Measurements from ENCODE around the gene CCDC60.
"Not testable (repeated sequence)": the region's sequence is repeated elsewhere in the genome, so short reads cannot be mapped to it uniquely, and the experiment has no call there.

CCDC60 gene

GRCh38 chr12:119328111-119328510 lies 6.4 kb upstream of the CCDC60 start:
- DNase-seq (ENCODE audit: low spot score) (peak; percentile 17), FAIRE-seq (no peak)

- no peak for FAIRE-seq
- no peak for DNase-seq (ENCODE audit: low spot score)
These were observed 4.2 kb downstream of the CCDC60 start for GRCh38 chr12:119338593-119339363.

GRCh38 chr12:119340578-119340977 lies 6.0 kb downstream of the CCDC60 start:
- no peak for DNase-seq (ENCODE audit: low spot score)
- no peak for FAIRE-seq

GRCh38 chr12:119341020-119341419 lies 6.5 kb downstream of the CCDC60 start:
- no peak for DNase-seq (ENCODE audit: low spot score)
- no peak for FAIRE-seq

DNA sequence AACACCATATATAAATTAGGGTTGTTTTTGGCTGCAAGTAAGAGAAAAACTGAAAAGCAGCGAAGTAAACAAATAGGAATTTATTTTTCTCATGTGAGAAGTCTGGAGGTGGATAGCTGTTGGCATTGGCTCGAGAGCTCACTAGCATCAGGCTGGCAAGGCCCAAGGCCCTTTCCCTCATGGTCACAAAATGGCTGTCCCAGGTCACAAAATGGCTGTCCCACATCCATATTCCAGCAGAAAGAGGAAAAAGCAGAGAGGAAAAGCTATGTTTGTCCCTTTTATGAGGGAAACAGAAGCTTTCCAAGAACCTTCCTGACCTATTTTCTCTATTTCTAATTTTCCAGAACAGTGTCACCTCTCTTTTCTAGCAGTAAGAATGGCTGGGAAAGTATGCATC lies 7.5 kb downstream of the CCDC60 start:
- FAIRE-seq (no peak), DNase-seq (ENCODE audit: low spot score) (no peak)

DNA sequence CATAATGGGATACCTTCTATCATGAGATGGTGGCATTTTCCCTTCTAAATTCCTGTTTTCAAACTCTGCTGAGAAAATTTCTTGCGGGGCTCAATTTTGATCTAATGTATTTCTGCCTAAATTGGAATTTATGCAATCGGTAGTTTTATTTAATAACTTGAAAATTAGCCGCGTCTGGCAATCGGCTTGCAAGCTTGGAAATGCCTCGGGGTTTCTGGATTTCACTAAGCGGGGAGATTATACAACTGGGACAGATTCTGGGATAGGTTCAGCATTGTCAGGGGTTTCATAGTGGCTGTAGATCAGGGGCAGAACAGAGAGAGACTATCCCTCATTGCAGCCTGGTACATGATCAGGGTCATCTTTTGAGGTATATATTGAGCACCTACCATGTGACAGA lies 8.6 kb downstream of the CCDC60 start:
- FAIRE-seq (no peak), DNase-seq (ENCODE audit: low spot score) (no peak)

DNA sequence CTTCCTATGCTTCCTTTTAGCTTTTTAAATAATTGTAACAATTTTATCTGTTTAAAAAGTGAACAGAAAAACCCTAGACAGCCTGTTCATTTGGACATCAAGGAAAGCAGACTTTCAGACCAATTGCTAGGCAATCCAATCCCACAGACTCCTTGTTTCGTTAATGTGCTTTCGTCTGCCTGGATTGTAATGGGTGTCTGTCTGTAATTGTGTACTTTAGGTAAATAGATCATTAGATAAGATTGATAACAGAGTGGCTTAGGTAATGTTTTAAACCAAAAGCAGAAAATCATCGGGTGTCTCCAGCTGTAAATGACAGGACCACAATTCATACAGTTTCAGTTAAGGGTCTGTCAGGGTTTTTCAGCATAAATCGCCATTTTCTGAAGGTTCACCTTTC lies 19.6 kb downstream of the CCDC60 start:
- DNase-seq (ENCODE audit: low spot score) (no peak), FAIRE-seq (no peak)

- DNase-seq (ENCODE audit: low spot score); FAIRE-seq: not testable (repeated sequence)
These were observed 25.8 kb downstream of the CCDC60 start for GRCh38 chr12:119360366-119360765.

DNA sequence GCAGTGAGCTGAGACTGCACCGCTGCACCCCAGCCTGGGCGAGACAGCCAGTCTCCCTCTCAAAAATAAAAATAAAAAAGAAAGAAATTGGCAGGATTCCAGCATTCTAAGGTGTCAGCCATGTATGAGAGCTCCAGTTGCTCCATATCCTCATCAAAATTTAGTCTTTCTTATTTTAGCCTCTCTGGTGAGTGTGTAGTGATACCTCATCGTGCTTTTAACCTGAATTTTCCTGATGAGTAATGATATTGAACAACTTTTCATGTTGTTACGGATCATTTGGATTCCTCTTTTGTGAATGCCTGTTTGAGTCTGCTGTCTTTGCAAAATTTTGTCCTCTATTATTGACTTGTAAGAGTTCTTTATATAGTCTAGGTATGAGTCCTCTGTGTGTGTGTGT lies 28.5 kb downstream of the CCDC60 start:
- no peak for FAIRE-seq

DNA sequence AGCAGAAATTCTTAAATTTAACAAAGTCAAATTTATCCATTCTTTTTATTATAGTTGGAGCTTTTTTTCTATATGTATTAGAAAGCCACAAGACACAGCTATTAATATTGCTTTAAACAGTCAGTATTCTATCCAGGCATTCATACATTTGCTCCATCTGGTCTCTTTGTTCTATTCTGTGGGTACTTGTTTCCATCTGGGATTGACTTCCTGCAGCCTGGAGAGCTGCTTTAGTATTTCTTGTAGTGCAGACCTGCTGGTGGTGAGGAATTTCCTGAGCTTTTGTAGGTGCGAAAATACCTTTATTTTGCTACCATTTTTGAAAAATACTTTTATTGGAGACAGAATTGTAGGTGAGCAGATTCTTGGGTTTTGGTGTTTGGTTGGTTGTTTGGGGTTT lies 29.0 kb downstream of the CCDC60 start:
- no peak for FAIRE-seq
- DNase-seq (ENCODE audit: low spot score): no peak

More for the DNA sequence above, 28.5 kb downstream of the CCDC60 start:
- DNase-seq (ENCODE audit: low spot score): no peak

- FAIRE-seq: no peak
- no peak for DNase-seq (ENCODE audit: low spot score)
These were observed 30.9 kb downstream of the CCDC60 start for GRCh38 chr12:119365451-119365850.

- FAIRE-seq (no peak), DNase-seq (ENCODE audit: low spot score) (no peak)
These were observed 31.5 kb downstream of the CCDC60 start for GRCh38 chr12:119366007-119366406.

- FAIRE-seq (no peak), DNase-seq (ENCODE audit: low spot score) (no peak)
These were observed 34.6 kb downstream of the CCDC60 start for GRCh38 chr12:119369161-119369560.

DNA sequence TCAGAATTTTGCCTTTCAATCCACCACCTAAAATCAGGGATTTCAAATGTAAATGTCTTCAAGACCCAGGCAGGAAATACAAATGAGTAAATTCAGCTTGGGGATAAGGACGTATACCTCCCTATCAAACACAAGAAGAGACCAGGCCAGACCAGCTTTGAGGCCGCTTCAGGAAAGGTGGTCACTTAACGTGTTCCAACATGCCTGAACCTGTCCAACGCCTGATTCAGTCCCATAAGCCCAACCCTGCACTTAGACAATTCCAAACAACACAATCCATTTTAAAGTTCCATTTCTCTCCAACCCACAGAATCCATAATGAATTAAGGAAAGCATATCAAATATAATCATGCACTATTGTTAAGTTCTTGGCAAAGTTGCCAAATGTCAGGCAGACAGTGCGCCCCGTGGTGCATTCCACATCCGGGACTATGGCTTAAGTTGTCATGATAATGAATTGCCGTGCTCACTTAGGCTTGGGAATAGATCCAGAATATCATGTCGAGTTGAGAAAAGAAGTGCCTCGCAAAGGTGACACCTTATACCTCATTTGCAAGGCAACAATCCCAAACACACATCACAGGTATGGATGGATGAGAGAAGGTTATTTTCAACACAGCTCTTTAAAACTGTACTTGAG lies 35.5 kb downstream of the CCDC60 start:
- FAIRE-seq (no peak), DNase-seq (ENCODE audit: low spot score) (no peak)

GRCh38 chr12:119372540-119372939 lies 38.0 kb downstream of the CCDC60 start:
- FAIRE-seq: no peak
- no peak for DNase-seq (ENCODE audit: low spot score)

GRCh38 chr12:119373001-119373400 lies 38.5 kb downstream of the CCDC60 start:
- DNase-seq (ENCODE audit: low spot score): no peak
- FAIRE-seq: no peak

GRCh38 chr12:119373666-119374065 lies 39.1 kb downstream of the CCDC60 start:
- DNase-seq (ENCODE audit: low spot score): no peak
- no peak for FAIRE-seq

DNA sequence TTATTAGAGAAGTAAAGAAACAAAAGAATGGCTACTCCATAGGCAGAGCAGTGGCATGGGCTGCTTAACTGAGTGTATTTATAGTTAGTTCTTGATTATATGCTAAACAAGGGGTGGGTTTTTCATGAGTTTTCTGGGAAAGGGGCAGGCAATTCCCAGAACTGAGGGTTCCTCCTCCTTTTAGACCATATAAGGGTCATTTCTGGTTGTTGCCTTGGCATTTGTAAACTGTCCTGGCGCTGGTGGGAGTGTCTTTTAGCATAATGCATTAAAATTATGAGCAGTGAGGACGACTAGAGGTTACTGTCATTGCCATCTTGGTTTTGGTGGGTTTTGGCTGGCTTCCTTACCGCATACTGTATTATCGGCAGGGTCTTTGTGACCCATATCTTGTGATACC lies 40.1 kb downstream of the CCDC60 start:
- FAIRE-seq (no peak), DNase-seq (ENCODE audit: low spot score) (no peak)

DNA sequence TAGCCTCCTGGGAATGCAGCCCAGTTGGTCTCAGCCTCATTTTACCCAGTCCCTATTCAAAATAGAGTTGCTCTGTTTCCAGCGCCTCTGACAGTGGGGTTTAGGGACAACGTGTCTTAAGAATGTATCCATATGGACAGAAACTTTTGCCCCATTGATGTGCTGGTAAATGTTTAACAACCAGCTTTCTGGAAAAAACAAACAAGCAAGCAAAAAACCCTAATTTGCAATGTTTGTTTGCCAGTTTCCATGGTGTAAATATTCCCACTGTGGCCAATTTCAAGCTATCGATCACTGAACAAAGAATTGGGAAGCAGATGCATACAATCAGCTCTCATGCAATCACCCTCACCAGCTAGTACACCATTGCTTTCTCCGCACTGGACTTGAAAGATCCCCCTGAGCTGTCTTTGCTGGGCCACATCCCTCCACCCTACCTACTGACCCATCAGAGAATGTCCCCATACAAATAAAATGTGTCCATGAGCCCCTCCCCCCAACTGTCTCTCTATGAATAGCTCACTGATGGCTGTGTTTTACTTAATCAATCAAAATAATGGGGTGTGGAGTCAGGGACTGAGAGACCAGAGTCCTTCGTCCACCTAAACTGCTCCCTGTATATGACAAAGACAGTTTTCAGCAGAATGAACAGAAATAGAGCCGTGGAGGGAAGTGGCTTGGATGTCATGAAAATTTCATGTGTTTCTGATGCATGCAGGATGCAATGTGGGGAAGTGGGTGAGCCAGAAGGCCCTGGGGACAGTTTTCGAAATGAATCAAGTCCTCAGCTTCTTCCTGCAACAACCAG lies 40.8 kb downstream of the CCDC60 start:
- FAIRE-seq (no peak), DNase-seq (ENCODE audit: low spot score) (no peak)

- FAIRE-seq: no peak
These were observed 41.3 kb downstream of the CCDC60 start for GRCh38 chr12:119375883-119376190.

GRCh38 chr12:119378903-119379302 lies 44.4 kb downstream of the CCDC60 start:
- DNase-seq (ENCODE audit: low spot score) (no peak), FAIRE-seq (no peak)

More at GRCh38 chr12:119375883-119376190, 41.3 kb downstream of the CCDC60 start:
- no peak for DNase-seq (ENCODE audit: low spot score)

GRCh38 chr12:119381471-119382235 lies 47.1 kb downstream of the CCDC60 start:
- DNase-seq (ENCODE audit: low spot score) (no peak), FAIRE-seq (no peak)
